Right kidney (tissue), 1 donor: ENCODE measurements around the gene PDE5A.

Source experiments
- DNase-seq: peaks from one replicate; pipeline ENCODE4 v3.0.0-alpha.2; 2016

PDE5A gene

GRCh38 chr4:119581190-119581873 lies 47.3 kb downstream of the PDE5A start:
- no peak for DNase-seq

- no peak for DNase-seq
Measured at GRCh38 chr4:119580293-119580692, 48.3 kb downstream of the PDE5A start.

GRCh38 chr4:119579823-119580222 lies 48.8 kb downstream of the PDE5A start:
- no peak for DNase-seq

GRCh38 chr4:119570401-119570800 lies 58.2 kb downstream of the PDE5A start:
- no peak for DNase-seq

- no peak for DNase-seq
Measured at GRCh38 chr4:119564106-119564505, 64.5 kb downstream of the PDE5A start.

- DNase-seq = peak; percentile 4
Measured at GRCh38 chr4:119559044-119559647, 69.5 kb downstream of the PDE5A start.

- no peak for DNase-seq
Measured at GRCh38 chr4:119550857-119551532, 77.6 kb downstream of the PDE5A start.

- DNase-seq = no peak
Measured at GRCh38 chr4:119549639-119550038, 79.0 kb downstream of the PDE5A start.

GRCh38 chr4:119543779-119544178 lies 84.8 kb downstream of the PDE5A start:
- no peak for DNase-seq

GRCh38 chr4:119543187-119543586 lies 85.4 kb downstream of the PDE5A start:
- DNase-seq = no peak

GRCh38 chr4:119540249-119540648 lies 88.4 kb downstream of the PDE5A start:
- no peak for DNase-seq

- no peak for DNase-seq
Measured at GRCh38 chr4:119537586-119537985, 91.0 kb downstream of the PDE5A start.

- DNase-seq = no peak
Measured at GRCh38 chr4:119536572-119537528, 91.8 kb downstream of the PDE5A start.

- DNase-seq = no peak
Measured at GRCh38 chr4:119532319-119532718, 96.3 kb downstream of the PDE5A start.

- DNase-seq = no peak
Measured at GRCh38 chr4:119529788-119530187, 98.8 kb downstream of the PDE5A start.

GRCh38 chr4:119526786-119527550 lies 101.6 kb downstream of the PDE5A start:
- DNase-seq = no peak

- DNase-seq = no peak
Measured at GRCh38 chr4:119525771-119526712, 102.6 kb downstream of the PDE5A start.

- DNase-seq = no peak
Measured at GRCh38 chr4:119525005-119525749, 103.4 kb downstream of the PDE5A start.

- DNase-seq = no peak
Measured at GRCh38 chr4:119523399-119523798, 105.2 kb downstream of the PDE5A start.

GRCh38 chr4:119521268-119521667 lies 107.3 kb downstream of the PDE5A start:
- no peak for DNase-seq
